Osteoblast (primary cell): ENCODE results near the gene UBASH3A. TPM values are rescaled to one million over a fixed set of nuclear protein-coding genes. Genes with fewer than 3 reads are reported as not detected.

Source experiments
- DNase-seq: peaks from one replicate; pipeline ENCODE4 v3.0.0; 2011; ENCODE audit warnings: low spot score, mixed read lengths; ENCODE audit not compliant: insufficient read length; ENCODE audit errors: missing footprints
- H2AFZ ChIP-seq: 2 replicates; pipeline ENCODE4 v1.6.0; 2011; ENCODE audit warnings: mild to moderate bottlenecking, low read length
- H3K27ac ChIP-seq: 2 replicates; pipeline ENCODE4 v1.5.1; 2011; ENCODE audit warnings: mild to moderate bottlenecking, low read depth, low read length, moderate library complexity
- H3K27me3 ChIP-seq: 2 replicates; pipeline ENCODE4 v1.6.0; 2012; ENCODE audit warnings: mild to moderate bottlenecking, control low read depth, inconsistent platforms, low read length, moderate library complexity; ENCODE audit not compliant: insufficient read depth
- H3K36me3 ChIP-seq: 2 replicates; pipeline ENCODE4 v1.5.1; 2011; ENCODE audit warnings: mild to moderate bottlenecking, low read length, control low read depth, moderate library complexity; ENCODE audit not compliant: insufficient read depth
- H3K4me1 ChIP-seq: 2 replicates; pipeline ENCODE4 v1.5.1; 2011; ENCODE audit warnings: mild to moderate bottlenecking, low read length, control low read depth, moderate library complexity; ENCODE audit not compliant: insufficient read depth
- H3K4me2 ChIP-seq: 2 replicates; pipeline ENCODE4 v1.6.0; 2011; ENCODE audit warnings: mild to moderate bottlenecking, low read length; ENCODE audit not compliant: insufficient read depth
- H3K4me3 ChIP-seq: fragments of 200-600 bp; sonication (generic); 3 replicates; pipeline ENCODE4 v1.5.1; 2012; ENCODE audit warnings: mild to moderate bottlenecking, low read length, inconsistent platforms; ENCODE audit not compliant: insufficient read depth
- H3K79me2 ChIP-seq: 2 replicates; pipeline ENCODE4 v1.6.0; 2012; ENCODE audit warnings: mild to moderate bottlenecking, low read length, control low read depth, inconsistent platforms; ENCODE audit not compliant: insufficient read depth
- H3K9me3 ChIP-seq: 2 replicates; pipeline ENCODE4 v1.5.1; 2011; ENCODE audit warnings: low read depth, low read length, control low read depth
- H4K20me1 ChIP-seq: 2 replicates; pipeline ENCODE4 v1.6.0; 2012; ENCODE audit warnings: mild to moderate bottlenecking, low read length, control low read depth; ENCODE audit not compliant: insufficient read depth
- CTCF ChIP-seq: IDR thresholded peaks from 2 replicates; pipeline ENCODE4 v1.5.1; 2011; ENCODE audit warnings: mild to moderate bottlenecking, low read depth, low read length, moderate library complexity; ENCODE audit errors: extremely low read depth
- total RNA-seq: library from RNA; depleted of rRNA; stranded (reverse); fragments of >200 nt; gene quantifications from 2 replicates; pipeline ENCODE4 v1.2.3, GENCODE V29; 2012

Gene UBASH3A
- total RNA-seq, 1 donor = not detected

- H3K27me3 ChIP-seq = no peaks in the 10 kb centered on the region
- no peak overlapping the region for H3K27ac ChIP-seq
- no peak overlapping the region for H3K4me2 ChIP-seq
- no peaks in the 10 kb centered on the region for H3K79me2 ChIP-seq
- H3K36me3 ChIP-seq = no peaks in the 10 kb centered on the region
- no peak for DNase-seq
- no peaks in the 10 kb centered on the region for H3K9me3 ChIP-seq
- no peak overlapping the region for H3K4me3 ChIP-seq
- no peaks in the 10 kb centered on the region for H4K20me1 ChIP-seq
- H3K4me1 ChIP-seq = no peaks in the 10 kb centered on the region
- H2AFZ ChIP-seq = no peak overlapping the region
- no peak for TF ChIP-seq CTCF
Measured at GRCh38 chr21:42480736-42481135, 77.0 kb downstream of the UBASH3A start.

- Histone ChIP-seq H3K9me3 (no peaks in the 10 kb centered on the region), H3K4me2 (no peak overlapping the region), H3K36me3 (no peaks in the 10 kb centered on the region), H3K4me3 (no peak overlapping the region), H3K79me2 (no peaks in the 10 kb centered on the region), H2AFZ (no peak overlapping the region), H3K27ac (no peak overlapping the region), H3K4me1 (no peaks in the 10 kb centered on the region), H4K20me1 (no peaks in the 10 kb centered on the region), H3K27me3 (no peaks in the 10 kb centered on the region)
- DNase-seq = no peak
- TF ChIP-seq CTCF = no peak
Measured at GRCh38 chr21:42481169-42481568, 77.5 kb downstream of the UBASH3A start.

- Histone ChIP-seq H4K20me1 (no peaks in the 10 kb centered on the region), H3K4me2 (no peak overlapping the region), H3K36me3 (no peaks in the 10 kb centered on the region), H3K79me2 (no peaks in the 10 kb centered on the region), H3K27me3 (no peaks in the 10 kb centered on the region), H2AFZ (no peak overlapping the region), H3K9me3 (no peaks in the 10 kb centered on the region), H3K4me1 (no peaks in the 10 kb centered on the region), H3K27ac (no peak overlapping the region), H3K4me3 (no peak overlapping the region)
- TF ChIP-seq CTCF = no peak
- DNase-seq = no peak
Measured at GRCh38 chr21:42484966-42485365, 81.3 kb downstream of the UBASH3A start.

GRCh38 chr21:42486072-42486471 lies 82.4 kb downstream of the UBASH3A start:
- no peaks in the 10 kb centered on the region for H3K79me2 ChIP-seq
- no peaks in the 10 kb centered on the region for H3K36me3 ChIP-seq
- no peaks in the 10 kb centered on the region for H4K20me1 ChIP-seq
- no peak overlapping the region for H3K4me3 ChIP-seq
- H3K27me3 ChIP-seq = no peaks in the 10 kb centered on the region
- no peak overlapping the region for H3K27ac ChIP-seq
- no peaks in the 10 kb centered on the region for H3K9me3 ChIP-seq
- no peak for TF ChIP-seq CTCF
- H3K4me2 ChIP-seq = no peak overlapping the region
- no peak for DNase-seq
- no peak overlapping the region for H2AFZ ChIP-seq
- H3K4me1 ChIP-seq = no peaks in the 10 kb centered on the region
